HG03039 (cell line): ENCODE data around the gene ZNF586.
"Not testable (repeated sequence)": the region's sequence is repeated elsewhere in the genome, so short reads cannot be mapped to it uniquely, and the experiment has no call there.

Experiments
- ATAC-seq: cut with Tn5 transposase; IDR thresholded peaks from one replicate; pipeline ENCODE4 v1.9.1; 2021; ENCODE audit warnings: mild to moderate bottlenecking, moderate library complexity; ENCODE audit not compliant: unreplicated experiment

ZNF586 gene

GRCh38 chr19:57821501-57821900 lies 52.0 kb downstream of the ZNF586 start:
- ATAC-seq = not testable (repeated sequence)

- ATAC-seq = not testable (repeated sequence)
Measured at GRCh38 chr19:57823155-57823554, 53.7 kb downstream of the ZNF586 start.

- not testable (repeated sequence) for ATAC-seq
Measured at GRCh38 chr19:57823608-57824007, 54.1 kb downstream of the ZNF586 start.

- no peak for ATAC-seq
Measured at GRCh38 chr19:57825511-57825910, 56.0 kb downstream of the ZNF586 start.

GRCh38 chr19:57829316-57829715 lies 59.8 kb downstream of the ZNF586 start:
- ATAC-seq = no peak

GRCh38 chr19:57830071-57830602 lies 60.7 kb downstream of the ZNF586 start, which contains the start of gene ZNF587B:
Gene ZNF587B, plus strand, starts transcription at chr19:57830299. Its CDS starts 230 bp downstream, at chr19:57830529.
- no peak for ATAC-seq
